Left colon (tissue), 2 donors: ENCODE results near the gene GNAT2. TPM values are rescaled to one million over a fixed set of nuclear protein-coding genes. Genes with fewer than 3 reads are reported as not detected.

Source experiments
- ATAC-seq: fragments of 200-7000 bp; cut with Tn5 transposase; one replicate; pipeline ENCODE4 v1.9.1; 2020; ENCODE audit warnings: mild to moderate bottlenecking, moderate library complexity
- DNase-seq, 2 donors: peaks; one replicate each; pipeline ENCODE4 v3.0.0-alpha.2; 2020
- intact Hi-C, 2 donors: fragments of 100-400 bp; cut with DNase I in 1 of 2; cut with micrococcal nuclease in 1 of 2; formaldehyde crosslinking; loops; one replicate each; pipeline versions ENCODE4 v1.11.2 to v1.14.0; 2022; cut with DNase I, micrococcal nuclease
- total RNA-seq, 2 donors: library from RNA; stranded (reverse); fragmentation: NEBNext Ultra II Directional; extraction: Animal tissue kit (Norgen Biotek cat#: 25700); gene quantifications; one replicate each; pipeline ENCODE4 v1.2.1, GENCODE V29; 2021
- donor health status: DM: no; HTN: no; CAD: no.
- donor health status: DM: yes; HTN: yes; CAD: no.

The GNAT2 gene
- total RNA-seq, 2 donors from 2014 or later, result 0.73 TPM; not detected in 1

DNA sequence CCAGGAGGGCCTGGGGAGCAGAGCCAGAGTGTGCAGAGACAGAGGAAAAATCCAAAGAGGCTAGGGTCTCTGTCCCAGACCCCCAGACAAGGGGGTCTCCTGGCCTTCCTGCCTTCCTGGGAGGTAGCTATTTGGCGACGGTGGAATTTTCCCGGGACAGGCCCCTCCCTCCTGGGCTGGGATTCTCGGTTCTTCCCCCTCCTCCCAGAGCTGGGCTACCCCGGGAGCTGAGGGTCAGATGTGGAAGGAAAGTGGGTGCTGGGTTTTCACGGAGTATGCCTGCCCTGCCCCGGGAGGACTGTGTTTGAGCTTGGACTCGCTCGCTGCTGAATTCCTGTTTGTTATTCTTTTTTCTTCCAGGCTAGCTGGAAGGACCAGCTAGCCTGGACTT, 980 bp upstream of the GNAT2 start:
- peak; percentile 35 for ATAC-seq
- peak in 1 of 2 donors; percentile 59 for DNase-seq
- intact Hi-C loops, result loop anchor here in 1 of 2 donors (5.0 kb wide), 1 partner anchor 68 kb away; no protein-coding TSS in a partner anchor

DNA sequence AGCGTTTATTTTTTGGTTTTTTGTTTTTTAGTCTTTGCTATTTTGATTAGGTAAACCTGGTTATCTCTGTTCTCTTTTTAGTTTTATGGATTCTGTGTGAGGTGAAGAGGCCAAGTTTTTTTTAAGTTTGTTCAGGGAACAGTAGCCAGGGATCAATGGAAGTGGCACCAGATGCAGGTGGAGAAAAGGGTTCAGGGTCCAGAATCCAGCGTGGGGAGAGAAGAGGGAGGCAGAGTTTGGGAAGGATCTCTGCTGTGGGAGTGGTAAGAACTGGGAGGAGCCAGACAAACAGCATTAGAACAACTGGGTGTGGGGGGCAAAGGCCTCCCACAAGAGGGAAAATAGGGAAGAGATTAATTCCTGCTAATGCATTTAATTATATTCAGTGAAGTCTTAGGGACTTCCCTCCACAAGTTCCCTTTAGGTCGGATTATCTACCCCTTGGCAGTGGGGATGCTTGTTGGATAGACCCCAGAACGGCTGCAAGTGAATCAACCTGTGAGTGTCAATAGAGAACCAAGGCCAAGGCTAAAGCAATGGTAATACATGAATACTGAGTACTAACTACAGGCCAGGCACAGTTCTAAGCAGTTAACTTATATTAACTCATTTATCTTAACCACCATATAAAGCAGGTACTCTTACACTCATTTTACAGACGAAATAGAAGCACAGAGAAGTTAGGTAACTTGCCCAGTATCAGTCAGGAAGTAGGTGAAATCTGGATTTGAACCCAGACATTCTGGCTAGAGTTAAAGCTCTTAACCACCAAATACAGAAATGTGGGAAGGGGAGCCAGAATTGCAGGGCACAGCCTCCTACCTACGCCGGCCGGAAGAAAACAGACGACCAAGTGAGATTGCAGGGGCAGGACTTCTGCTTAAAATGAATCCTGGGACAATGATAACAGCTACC, 498 bp downstream of the GNAT2 start:
- DNase-seq (peak in 1 of 2 donors; percentile 41), ATAC-seq (peak; percentile 52)
- intact Hi-C loops, result no loop called here

DNA sequence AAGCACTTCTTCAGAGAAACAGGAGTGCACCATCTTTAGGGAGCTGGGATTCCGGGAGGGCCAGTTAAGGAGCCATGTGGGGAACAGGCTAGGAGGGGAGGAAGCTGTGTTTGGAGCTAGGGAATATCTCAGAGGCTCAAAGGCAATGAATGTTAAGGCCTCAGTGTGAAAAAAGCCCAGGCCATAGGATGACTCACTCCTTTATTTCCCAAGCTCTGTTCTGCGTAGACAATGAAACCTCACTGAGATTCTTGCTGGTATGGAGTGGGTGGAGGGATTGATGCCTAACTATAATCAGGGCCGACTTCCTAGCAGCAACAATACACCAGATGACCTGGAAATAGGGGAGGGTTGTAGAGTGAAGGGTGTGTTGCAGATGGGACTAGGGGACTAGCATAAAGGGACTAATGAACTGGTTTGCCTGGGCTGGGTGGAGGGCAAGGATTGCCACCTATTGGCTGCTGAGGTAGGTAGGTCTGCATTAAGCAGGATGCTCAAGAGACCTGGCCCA, 2.1 kb downstream of the GNAT2 start:
- DNase-seq (no peak), ATAC-seq (no peak)
- intact Hi-C loops, result no loop called here

DNA sequence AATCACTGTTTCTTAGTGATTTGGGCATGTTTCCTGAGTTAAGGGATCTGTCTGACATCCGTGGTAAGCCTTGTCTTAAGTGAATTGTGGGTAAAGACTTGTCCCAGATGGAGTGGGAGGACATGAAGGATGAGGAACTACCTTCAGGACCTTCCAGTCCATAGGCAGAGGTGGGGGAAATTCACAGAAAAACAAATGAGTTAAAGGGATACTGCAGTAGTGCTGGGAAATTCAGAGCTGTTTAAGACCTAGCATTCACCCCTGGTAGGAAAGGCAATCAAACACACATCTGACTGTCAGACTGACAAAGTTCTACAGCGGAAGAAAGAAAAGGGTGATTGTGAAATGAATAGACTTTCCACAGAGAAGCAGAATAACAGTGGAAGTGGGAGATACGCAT, 3.0 kb downstream of the GNAT2 start:
- no peak for DNase-seq
- no peak for ATAC-seq
- intact Hi-C loops, result no loop called here

DNA sequence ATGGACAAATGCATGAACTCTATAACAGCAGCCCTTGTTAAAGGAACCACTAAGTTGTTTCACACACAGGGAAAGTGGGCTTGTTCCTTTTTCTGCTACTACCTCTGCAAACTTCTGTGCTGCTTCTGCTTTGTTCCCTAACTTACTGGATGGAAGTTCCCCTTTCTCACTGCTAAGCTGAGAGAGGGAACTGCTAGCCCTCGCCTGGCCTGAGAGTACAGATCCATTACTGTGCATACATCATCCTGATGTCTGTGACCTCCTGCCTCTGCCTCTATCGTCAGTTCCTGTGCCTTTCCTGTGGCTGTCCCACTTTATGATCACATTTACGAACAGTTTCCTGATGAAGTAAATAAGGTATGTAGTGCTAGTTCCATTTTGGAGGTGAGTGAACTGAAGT, 3.5 kb downstream of the GNAT2 start:
- no peak for ATAC-seq
- DNase-seq, result no peak
- intact Hi-C loops, result no loop called here

DNA sequence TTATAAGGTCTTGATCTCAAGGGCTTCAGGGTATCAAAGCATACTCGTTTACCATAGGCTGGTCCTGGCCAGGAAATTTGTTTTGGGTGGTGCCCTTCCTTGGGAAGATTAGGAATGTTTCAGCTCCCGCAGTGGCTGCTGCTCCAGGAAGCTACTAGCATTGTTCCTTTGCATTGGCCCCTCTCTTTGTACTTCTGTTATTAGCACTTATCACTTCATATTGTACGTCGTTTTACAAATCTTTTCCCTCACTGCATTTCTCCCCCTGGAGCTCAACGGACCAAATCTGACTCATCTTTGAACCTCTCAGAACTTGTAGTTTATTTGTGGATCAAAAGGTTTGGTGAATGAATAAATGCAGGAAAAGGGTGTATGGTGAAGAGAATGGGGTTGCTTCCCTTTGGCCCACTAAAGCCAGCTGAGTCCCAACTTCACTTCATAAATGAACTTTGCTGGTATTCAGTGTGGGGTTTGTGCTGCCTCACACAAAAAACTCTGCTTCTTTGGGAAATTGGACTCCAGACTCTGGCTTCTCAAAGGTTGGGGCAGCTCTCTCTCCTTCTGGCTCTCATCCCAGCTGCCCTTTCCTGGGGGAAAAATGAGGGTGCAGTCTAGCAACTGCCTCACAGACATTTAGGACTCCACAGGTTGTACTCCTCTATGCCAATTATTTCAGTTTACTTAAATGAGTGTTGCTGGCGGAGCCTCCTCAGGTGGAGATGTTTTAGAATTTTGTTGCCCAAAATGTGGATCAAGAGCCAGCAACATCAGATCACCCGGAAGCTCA, 5.9 kb downstream of the GNAT2 start:
- DNase-seq (no peak), ATAC-seq (no peak)
- intact Hi-C loops, result no loop called here

DNA sequence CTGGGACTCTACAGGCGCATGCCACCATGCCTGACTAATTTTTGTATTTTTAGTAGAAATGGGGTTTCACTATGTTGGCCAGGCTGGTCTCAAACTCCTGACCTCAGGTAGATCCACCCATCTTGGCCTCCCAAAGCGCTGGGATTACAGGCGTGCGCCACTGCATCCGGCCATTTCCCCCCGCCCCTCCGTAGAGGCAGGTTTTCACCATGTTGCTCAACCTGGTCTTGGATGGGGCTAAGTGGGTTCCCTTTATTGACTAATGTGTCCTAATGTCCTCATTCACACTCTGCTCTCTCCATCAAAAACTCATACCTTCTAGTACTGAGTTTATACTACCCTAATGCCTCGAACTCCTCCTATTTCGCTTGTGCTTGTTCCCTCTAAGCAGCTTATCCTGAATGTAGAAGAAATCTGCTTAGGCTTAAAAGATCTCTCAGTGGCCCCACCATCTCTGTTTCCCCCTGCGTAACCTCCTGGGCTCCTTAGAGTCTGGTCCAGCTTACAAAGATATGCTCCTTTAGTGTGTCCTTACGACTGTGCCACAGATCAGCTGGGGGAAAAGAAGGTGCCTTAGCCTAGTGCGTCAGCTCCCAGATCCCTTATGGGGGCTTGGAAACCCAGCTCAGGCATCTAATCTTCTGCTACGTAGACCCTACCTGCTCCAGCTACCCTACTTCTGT, 8.0 kb downstream of the GNAT2 start:
- intact Hi-C loops, result no loop called here
- DNase-seq, result no peak
- ATAC-seq, result no peak

DNA sequence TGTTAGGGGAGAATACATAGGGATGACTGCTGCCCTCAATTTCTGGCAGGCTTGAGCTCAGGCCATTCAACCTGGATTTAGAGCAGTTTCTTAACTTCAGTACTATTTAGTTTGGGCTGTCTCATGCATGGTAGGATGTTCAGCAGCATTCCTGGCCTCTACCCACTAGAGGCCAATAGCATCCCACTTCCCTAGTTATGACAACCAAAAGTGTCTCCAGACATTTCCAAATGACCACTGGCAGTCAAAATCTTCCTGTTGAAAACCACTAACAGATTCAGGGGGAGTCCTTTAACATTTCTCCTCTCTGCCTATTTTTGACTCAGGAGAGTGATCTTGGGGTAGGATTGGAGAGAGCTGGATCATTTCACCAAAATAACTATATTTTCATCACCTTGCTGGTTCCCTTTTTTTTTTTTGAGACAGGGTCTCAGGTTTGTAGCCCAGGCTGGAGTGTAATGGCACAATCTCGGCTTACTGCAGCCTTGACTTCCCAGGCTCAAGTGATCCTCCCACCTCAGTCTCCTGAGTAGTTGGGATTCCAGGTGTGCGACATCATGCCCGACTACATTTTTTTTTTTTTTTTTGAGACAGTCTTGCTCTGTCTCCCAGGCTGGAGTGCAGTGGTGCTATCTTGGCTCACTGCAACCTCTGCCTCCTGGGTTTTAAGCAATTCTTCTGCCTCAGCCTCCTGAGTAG, 8.7 kb downstream of the GNAT2 start:
- DNase-seq (no peak), ATAC-seq (no peak)
- intact Hi-C loops, result no loop called here

DNA sequence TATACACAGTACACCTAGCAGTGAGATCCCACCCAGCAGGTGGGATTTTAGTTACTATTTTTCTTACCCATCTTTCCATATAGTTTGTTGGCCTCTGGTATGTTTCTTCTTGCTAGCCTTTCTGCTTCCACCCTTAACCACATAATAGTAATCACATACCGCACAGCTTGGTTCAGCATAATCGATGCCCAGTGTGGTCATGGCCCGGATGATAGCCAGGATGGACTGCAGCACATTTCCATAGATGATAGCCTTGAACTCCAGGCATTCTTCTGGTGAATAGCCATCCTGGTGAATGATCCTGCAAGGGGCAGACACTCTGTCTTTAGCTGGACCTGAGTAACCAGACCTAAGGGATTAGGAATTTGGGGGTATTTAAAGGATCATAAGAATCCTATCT, 9.5 kb downstream of the GNAT2 start:
- ATAC-seq (no peak), DNase-seq (no peak)
- intact Hi-C loops, result no loop called here

DNA sequence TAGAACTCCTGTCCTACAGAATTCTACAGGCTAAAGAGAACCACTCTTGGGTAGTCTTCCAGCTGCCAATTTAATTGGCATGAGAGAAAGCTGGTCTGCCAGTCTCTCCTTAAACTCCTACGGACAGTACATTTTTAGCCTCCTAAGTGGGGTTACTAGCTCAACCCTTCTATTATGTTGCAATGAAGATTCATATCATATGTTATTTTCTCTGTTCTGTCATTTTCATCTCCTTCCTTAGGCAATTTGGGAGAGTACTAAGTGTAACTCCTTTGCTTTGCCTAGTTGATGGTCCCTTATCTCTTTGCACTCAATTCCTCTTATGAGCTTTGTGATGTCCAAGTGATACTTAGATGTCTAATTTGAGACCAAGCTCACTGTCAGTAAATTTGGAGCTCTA, 14.0 kb downstream of the GNAT2 start:
- intact Hi-C loops, result no loop called here
- ATAC-seq, result no peak

DNA sequence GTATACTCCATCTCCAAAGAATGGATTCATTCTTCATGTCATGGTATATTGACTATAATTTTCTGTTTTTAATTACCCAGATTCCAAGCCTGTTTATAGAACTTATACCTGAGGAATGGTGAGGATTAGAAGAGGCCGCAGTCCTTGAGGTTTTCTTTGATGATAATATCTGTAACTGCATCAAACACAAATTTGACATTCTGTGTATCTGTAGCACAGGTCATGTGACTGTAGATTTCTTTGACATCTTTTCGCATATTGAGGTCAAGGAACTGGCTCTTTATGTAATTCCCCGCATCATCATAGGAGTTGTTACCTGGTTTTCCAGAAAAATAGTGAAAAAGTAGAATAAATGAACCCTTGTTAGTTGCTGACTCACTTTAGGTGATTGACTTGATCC, 16.2 kb downstream of the GNAT2 start:
- no peak for DNase-seq
- intact Hi-C loops, result no loop called here
- ATAC-seq, result no peak

More for the DNA sequence above, 14.0 kb downstream of the GNAT2 start:
- no peak for DNase-seq

DNA sequence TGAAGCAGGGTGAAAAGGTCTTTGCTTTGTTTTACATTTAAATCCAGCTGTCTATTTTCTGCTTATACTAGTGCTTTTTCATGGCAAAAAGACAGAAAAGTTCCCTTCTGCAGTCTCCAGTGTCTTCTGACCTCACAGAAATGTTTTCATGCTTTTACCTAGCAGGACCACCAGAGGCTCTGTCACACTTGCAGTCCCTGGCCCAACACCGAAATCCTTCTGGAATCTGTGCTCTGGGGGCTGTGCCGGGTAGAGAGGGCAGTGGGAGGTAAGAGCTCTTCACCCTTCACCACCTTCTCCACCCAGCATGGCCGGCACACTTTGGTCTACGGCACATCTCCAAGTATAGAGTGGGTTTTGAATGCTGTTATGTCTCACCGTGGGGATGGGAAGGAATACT, 20.8 kb downstream of the GNAT2 start:
- ATAC-seq (no peak), DNase-seq (no peak)
- intact Hi-C loops, result no loop called here

DNA sequence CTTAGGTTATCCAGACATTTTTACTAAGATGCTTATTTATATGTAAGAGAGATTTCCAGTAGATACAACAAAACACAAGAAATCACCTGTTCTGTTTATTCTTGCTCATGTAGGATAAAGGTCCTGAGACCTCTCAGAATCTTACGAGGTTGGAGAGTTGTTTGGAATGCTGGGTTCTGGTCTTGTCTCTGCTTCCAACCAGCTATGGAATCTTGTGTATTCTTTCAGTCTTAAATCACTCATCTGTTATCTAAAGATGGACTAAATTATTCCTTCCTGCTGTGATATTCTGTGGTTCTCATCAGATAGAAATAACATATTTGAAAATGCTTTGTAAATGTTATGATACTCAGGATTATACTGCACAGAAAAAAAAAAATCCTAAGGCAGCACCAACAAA, 21.3 kb downstream of the GNAT2 start:
- DNase-seq, result no peak
- intact Hi-C loops, result no loop called here
- no peak for ATAC-seq

DNA sequence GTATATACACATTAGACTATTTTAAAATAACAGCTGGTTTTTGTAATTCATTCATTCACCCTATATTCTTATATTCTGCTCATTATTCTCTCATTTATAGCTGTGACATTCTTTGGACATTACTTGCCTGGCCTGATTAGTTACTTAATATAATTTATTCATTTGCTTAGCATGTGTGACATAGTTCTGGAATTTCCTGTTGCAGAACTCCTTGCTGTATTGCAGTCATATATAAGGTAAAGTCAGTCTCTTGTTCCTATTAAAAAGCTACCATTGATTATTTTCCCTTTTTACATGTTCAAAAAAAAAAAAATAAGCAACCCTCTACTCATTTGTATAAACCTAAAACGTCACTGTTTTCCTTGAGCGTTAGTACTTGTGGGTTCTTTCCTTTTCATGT, 23.9 kb downstream of the GNAT2 start:
- ATAC-seq (no peak), DNase-seq (no peak)
- intact Hi-C loops, result no loop called here

DNA sequence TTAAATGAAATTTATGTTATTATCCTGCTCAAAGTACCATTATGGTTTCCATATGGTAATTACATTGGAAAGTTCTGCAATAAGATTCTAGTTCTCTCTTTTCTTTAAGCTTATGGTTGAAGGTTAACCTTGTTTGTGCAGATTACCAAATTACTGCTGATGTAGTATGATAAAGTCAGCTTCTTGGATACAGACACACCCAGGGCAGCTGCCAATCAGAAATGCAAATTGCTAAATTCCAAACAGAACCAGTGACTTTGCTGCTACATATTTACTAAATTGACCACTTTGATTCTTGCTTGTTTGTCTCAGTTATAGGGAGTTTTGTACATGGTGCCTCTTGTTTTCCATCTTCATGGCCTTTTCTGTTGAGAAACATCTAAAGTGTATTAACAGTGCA, 26.5 kb downstream of the GNAT2 start:
- intact Hi-C loops, result no loop called here
- DNase-seq (no peak), ATAC-seq (no peak)

DNA sequence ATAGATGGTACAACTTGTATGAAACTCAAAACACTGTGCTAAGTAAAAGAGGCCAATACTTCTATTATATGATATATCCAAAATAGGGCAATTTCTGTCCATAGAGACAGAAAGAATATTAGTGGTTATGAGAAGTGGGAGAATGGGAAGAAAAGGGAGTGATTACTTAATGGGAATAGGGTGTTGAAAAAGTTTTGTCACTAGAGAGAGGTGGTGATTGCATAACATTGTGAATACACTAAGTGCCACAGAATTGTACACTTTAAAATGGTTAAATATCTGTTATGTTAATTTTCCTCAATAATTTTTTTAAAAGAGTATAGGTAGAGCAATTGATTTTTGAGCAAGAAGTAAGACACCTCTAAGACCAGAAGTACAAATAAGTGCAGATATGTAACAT, 29.7 kb downstream of the GNAT2 start:
- ATAC-seq, result no peak
- DNase-seq, result no peak
- intact Hi-C loops, result no loop called here

DNA sequence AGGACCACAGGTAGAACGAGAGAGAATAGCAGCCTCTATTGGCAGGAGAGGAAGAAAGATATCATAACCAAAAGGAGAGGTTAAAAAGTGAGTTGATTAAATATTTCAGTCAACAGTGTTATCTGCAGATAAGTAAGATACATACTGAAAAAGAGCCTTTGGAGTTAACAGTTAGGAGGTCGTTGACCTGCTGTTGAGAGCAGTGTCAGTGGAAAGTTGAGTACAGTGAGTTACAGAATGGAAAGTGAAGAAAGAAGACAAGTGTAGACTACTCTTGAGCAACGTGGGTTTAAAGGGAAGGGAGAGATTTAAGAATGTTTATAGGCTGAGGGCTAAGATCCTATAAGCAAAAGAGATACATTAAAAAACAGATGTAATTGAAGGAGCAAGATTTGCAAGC, 30.2 kb downstream of the GNAT2 start:
- intact Hi-C loops, result no loop called here
- DNase-seq, result no peak
- no peak for ATAC-seq

DNA sequence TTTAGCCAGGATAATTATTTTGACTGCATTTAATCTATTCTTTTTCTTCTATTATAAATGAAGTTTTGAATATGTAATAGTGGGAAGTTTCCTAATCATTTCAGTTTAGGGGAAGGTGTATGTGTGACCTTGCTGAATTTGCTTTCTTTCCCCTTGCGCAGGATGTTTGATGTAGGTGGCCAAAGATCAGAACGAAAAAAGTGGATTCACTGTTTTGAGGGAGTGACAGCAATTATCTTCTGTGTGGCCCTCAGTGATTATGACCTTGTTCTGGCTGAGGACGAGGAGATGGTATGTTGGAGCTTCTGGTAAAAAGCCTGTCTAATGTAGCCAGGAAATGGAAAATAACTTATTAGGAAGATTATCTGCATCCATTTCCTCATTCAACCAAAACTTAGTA, 33.4 kb downstream of the GNAT2 start:
- ATAC-seq (no peak), DNase-seq (no peak)
- intact Hi-C loops, result no loop called here

DNA sequence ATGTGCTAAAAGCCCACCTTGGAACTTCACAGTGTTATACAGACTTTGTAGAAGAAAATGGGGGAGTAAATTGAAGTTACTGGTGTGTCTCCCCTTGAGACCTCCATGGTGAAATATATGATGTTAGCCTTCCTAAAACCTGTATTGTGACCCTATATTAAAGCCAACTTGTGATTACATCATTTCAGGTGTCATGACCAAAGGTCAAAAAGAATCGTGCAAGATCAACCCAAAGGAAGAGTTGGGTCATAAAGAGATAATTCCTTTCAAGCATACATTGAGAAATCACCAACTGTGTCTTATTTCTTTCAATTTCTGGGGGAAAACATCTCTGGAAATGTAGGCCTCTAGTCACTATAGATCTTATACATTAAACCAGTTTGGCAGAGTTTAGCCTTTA, 34.6 kb downstream of the GNAT2 start:
- ATAC-seq, result no peak
- DNase-seq, result no peak
- intact Hi-C loops, result no loop called here
